ENCODE data around the gene ZNF32. TPM values are rescaled to one million over a fixed set of nuclear protein-coding genes. Genes with fewer than 3 reads are reported as not detected.
A peak's percentile ranks its signal among the peaks of the same experiment; 100 is the strongest.

The ZNF32 gene
- total RNA-seq, 1 donor from 2014 or later: 45.1 TPM

DNA sequence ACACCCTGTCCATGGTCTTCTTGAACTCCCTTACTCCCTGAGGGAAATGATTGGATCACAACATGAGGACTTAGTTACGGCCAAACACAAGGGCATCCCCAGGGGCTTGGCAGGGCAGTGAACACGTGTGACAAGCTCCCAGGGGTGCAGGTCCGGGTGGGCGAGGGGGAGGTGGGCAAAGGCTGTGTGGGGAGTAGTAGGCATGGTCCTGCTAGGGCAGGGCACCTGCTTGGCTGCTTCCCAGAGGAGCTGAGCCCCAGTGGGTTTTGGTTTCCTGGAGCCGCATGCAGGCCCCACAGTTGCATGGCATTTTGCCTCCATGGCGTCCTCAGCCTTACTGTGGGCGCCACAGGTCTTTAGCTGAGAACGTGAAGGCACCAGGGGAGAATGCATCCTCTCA, 46.6 kb upstream of the ZNF32 start:
- no peaks in the 10 kb centered on the region for H3K27me3 ChIP-seq (ENCODE audit: low read depth)
- no peaks in the 10 kb centered on the region for H3K36me3 ChIP-seq
- intact Hi-C loops (cut with micrococcal nuclease): loop anchor here (10.0 kb wide), 1 partner anchor 159 kb away; no protein-coding TSS in a partner anchor
- no peaks in the 10 kb centered on the region for H3K9me3 ChIP-seq (replicated peaks)
- peaks cover 65% of the 10 kb centered on the region for H3K4me1 ChIP-seq
- H3K4me3 ChIP-seq: no peak overlapping the region
- TF ChIP-seq, protein P1, sequence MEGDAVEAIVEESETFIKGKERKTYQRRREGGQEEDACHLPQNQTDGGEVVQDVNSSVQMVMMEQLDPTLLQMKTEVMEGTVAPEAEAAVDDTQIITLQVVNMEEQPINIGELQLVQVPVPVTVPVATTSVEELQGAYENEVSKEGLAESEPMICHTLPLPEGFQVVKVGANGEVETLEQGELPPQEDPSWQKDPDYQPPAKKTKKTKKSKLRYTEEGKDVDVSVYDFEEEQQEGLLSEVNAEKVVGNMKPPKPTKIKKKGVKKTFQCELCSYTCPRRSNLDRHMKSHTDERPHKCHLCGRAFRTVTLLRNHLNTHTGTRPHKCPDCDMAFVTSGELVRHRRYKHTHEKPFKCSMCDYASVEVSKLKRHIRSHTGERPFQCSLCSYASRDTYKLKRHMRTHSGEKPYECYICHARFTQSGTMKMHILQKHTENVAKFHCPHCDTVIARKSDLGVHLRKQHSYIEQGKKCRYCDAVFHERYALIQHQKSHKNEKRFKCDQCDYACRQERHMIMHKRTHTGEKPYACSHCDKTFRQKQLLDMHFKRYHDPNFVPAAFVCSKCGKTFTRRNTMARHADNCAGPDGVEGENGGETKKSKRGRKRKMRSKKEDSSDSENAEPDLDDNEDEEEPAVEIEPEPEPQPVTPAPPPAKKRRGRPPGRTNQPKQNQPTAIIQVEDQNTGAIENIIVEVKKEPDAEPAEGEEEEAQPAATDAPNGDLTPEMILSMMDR (IDR thresholded peaks at IDR 0.05; ENCODE audit: borderline replicate concordance): no peak
- H3K27ac ChIP-seq (replicated peaks): no peak overlapping the region
- no peak for DNase-seq

DNA sequence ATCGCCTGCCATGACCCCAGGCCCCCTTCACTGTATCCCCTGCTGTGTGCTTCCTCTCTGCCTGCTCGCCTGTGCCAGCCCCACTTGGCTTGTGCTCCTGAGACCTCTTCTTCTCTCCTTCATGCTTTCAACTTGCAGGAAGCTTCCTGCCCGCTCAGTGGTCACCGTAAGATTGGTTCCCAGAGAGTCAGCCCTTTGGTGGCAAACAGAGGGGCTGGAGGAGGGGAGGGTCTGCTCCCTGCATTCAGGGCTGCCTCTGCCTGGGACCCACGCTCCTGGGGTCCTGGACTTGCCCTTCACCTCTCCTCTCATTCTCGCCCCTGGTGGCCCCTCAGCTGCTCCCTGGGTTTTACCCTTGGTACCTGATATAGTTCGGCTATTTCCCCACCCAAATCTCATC, 45.8 kb upstream of the ZNF32 start:
- Histone ChIP-seq H3K9me3 (replicated peaks) (no peaks in the 10 kb centered on the region), H3K27ac (replicated peaks) (peak overlapping the region; percentile 36), H3K27me3 (ENCODE audit: low read depth) (no peaks in the 10 kb centered on the region), H3K4me1 (peaks cover 57% of the 10 kb centered on the region), H3K36me3 (no peaks in the 10 kb centered on the region), H3K4me3 (no peak overlapping the region)
- no peak for DNase-seq
- TF ChIP-seq, protein P1 (IDR thresholded peaks at IDR 0.05; ENCODE audit: borderline replicate concordance): no peak
- intact Hi-C loops (cut with micrococcal nuclease): loop anchor here (10.0 kb wide), 1 partner anchor 160 kb away; no protein-coding TSS in a partner anchor

DNA sequence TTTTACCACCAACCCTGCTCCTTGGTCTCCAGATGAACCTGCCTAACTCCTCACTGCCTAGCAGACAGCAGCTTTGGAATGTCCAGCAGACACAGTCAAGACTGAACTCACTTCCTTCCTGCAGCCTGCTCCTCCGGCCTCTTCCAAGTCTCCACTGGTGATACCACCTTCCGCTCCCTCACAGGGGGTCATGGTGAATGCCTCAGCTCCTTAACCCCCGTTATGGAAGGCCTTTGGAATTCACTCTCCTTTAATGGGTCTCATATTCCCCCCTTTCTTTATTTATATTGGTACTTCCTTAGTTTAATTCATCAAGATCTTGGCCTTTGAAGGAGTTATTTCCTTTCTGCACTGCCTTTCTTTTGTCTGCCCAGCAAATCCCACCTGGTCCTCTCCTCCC, 44.9 kb upstream of the ZNF32 start:
- no peaks in the 10 kb centered on the region for H3K9me3 ChIP-seq (replicated peaks)
- H3K27ac ChIP-seq (replicated peaks): peak overlapping the region; percentile 36
- H3K4me3 ChIP-seq: no peak overlapping the region
- no peaks in the 10 kb centered on the region for H3K27me3 ChIP-seq (ENCODE audit: low read depth)
- intact Hi-C loops (cut with micrococcal nuclease): loop anchor here (10.0 kb wide), 1 partner anchor 161 kb away; no protein-coding TSS in a partner anchor
- DNase-seq: no peak
- H3K36me3 ChIP-seq: no peaks in the 10 kb centered on the region
- H3K4me1 ChIP-seq: peaks cover 52% of the 10 kb centered on the region
- TF ChIP-seq, protein P1 (IDR thresholded peaks at IDR 0.05; ENCODE audit: borderline replicate concordance): no peak

DNA sequence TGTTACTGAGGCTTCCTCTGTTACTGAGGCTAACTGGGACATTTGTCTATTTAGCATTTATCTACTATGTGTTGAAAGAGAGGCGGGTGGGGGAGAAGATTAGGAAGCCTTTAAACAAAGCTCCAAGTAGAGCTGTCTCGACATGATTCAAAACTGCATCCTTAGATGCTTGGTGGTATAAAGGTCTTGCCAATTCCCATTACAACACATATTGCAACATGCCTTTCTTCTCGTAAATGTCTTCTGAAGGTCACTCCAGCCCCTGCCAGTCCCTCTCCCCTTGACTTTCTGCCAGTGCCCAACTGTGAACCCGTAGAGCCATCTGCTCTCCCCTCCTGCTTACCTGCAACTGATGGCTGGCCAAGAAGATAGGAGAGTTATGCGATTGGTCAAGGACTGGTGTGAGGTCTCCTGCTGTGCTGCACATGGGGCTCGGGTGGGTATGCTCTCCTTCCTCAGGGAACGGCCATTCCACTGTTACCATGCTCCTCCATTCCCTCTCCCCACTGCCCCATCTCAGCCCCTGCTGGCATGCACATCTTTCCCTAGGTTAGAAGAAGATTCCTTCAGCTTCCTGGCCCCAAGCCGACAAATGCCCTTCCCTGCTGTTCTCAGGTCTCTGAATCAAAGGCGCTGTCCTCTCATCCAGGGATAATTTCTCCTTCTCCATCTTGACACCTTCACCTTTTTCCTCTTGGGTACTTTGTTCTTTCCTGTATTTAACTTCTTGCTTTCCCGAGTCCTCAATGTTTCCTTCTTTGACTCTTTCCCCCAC, 43.6 kb upstream of the ZNF32 start:
- Histone ChIP-seq H3K27me3 (ENCODE audit: low read depth) (no peaks in the 10 kb centered on the region), H3K4me3 (no peak overlapping the region), H3K9me3 (replicated peaks) (no peaks in the 10 kb centered on the region), H3K4me1 (peaks cover 39% of the 10 kb centered on the region), H3K27ac (replicated peaks) (peak overlapping the region; percentile 95), H3K36me3 (no peaks in the 10 kb centered on the region)
- intact Hi-C loops (cut with micrococcal nuclease): loop anchor here (10.0 kb wide), 1 partner anchor 163 kb away; no protein-coding TSS in a partner anchor
- no peak for DNase-seq
- TF ChIP-seq, protein P1 (IDR thresholded peaks at IDR 0.05; ENCODE audit: borderline replicate concordance): no peak

DNA sequence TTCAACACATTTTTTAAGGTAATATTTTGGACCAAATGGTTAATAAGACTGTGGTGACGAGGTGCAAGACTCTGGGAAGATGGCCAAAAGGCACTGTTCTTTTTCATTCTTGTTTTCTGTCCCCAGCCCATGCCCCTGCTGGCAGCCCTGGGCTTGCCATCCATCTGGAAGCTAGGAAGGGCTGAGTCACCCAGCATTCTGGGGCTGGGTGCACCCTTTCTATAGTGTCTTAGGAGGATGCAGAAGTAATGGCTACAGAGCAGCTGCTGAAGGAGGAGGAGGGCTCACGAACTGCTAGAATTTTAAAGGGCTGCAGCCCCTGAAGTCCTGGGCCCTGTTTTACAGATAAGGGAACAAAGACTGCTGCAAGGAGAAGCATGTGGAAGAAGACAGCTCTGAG, 42.8 kb upstream of the ZNF32 start:
- Histone ChIP-seq H3K36me3 (no peaks in the 10 kb centered on the region), H3K9me3 (replicated peaks) (no peaks in the 10 kb centered on the region), H3K4me1 (peaks cover 35% of the 10 kb centered on the region), H3K27me3 (ENCODE audit: low read depth) (no peaks in the 10 kb centered on the region), H3K4me3 (no peak overlapping the region), H3K27ac (replicated peaks) (peak overlapping the region; percentile 95)
- no peak for DNase-seq
- TF ChIP-seq, protein P1 (IDR thresholded peaks at IDR 0.05; ENCODE audit: borderline replicate concordance): no peak
- intact Hi-C loops (cut with micrococcal nuclease): loop anchor here (10.0 kb wide), 1 partner anchor 163 kb away; no protein-coding TSS in a partner anchor

Measured in left ventricle myocardium inferior (tissue), 1 donor.